ENCODE results near the gene CACNA1C. TPM values are rescaled to one million over a fixed set of nuclear protein-coding genes. Genes with fewer than 3 reads are reported as not detected.

The CACNA1C gene
- total RNA-seq, 1 experiment from 2014 or later: not detected

- Histone ChIP-seq H2AFZ (no peak overlapping the region), H3K9me2 (ENCODE audit: insufficient read depth) (no peaks in the 10 kb centered on the region), H3K9me3 (ENCODE audit: insufficient read depth, low read depth) (no peaks in the 10 kb centered on the region), H3K4me2 (no peak overlapping the region), H3K4me1 (replicated peaks; ENCODE audit: insufficient read depth) (no peaks in the 10 kb centered on the region), H3K4me3 (no peak overlapping the region), H3K27ac (no peak overlapping the region), H3F3A (ENCODE audit: insufficient read depth, low read depth) (no peaks in the 10 kb centered on the region), H3K79me2 (ENCODE audit: low read depth) (no peaks in the 10 kb centered on the region), H3K27me3 (ENCODE audit: insufficient read depth, low read depth) (peaks cover 94% of the 10 kb centered on the region), H3K36me3 (ENCODE audit: low read depth) (no peaks in the 10 kb centered on the region), H4K20me1 (ENCODE audit: insufficient read depth) (no peaks in the 10 kb centered on the region)
- CTCF ChIA-PET: no interaction called here
- POLR2A ChIA-PET (ENCODE audit: unreplicated experiment): no interaction called here
- TF ChIP-seq EZH2 (IDR thresholded peaks at IDR 0.05; ENCODE audit: low read depth): no peak
- no peak for TF ChIP-seq CTCF (conservative IDR thresholded peaks at IDR 0.05)
- BruUV-seq (replicated peaks): no TSS peak
- intact Hi-C loops (cut with micrococcal nuclease; ENCODE audit: unreplicated experiment): no loop called here
- no peak for DNase-seq
Measured at GRCh38 chr12:2043054-2043453, 9.7 kb upstream of the CACNA1C start.

- POLR2A ChIA-PET (ENCODE audit: unreplicated experiment): no interaction called here
- Histone ChIP-seq H3K4me3 (no peak overlapping the region), H3K9me2 (ENCODE audit: insufficient read depth) (no peaks in the 10 kb centered on the region), H3K9me3 (ENCODE audit: insufficient read depth, low read depth) (no peaks in the 10 kb centered on the region), H3K36me3 (ENCODE audit: low read depth) (no peaks in the 10 kb centered on the region), H3K27me3 (ENCODE audit: insufficient read depth, low read depth) (peaks cover 94% of the 10 kb centered on the region), H3K4me1 (replicated peaks; ENCODE audit: insufficient read depth) (no peaks in the 10 kb centered on the region), H3K27ac (no peak overlapping the region), H3F3A (ENCODE audit: insufficient read depth, low read depth) (no peaks in the 10 kb centered on the region), H2AFZ (no peak overlapping the region), H3K79me2 (ENCODE audit: low read depth) (no peaks in the 10 kb centered on the region), H4K20me1 (ENCODE audit: insufficient read depth) (no peaks in the 10 kb centered on the region), H3K4me2 (no peak overlapping the region)
- BruUV-seq (replicated peaks): no TSS peak
- no peak for DNase-seq
- intact Hi-C loops (cut with micrococcal nuclease; ENCODE audit: unreplicated experiment): no loop called here
- CTCF ChIA-PET: no interaction called here
- no peak for TF ChIP-seq CTCF (conservative IDR thresholded peaks at IDR 0.05)
- no peak for TF ChIP-seq EZH2 (IDR thresholded peaks at IDR 0.05; ENCODE audit: low read depth)
Measured at GRCh38 chr12:2044165-2044564, 8.6 kb upstream of the CACNA1C start.

GRCh38 chr12:2046957-2047356, 5.8 kb upstream of the CACNA1C start:
- no peak for DNase-seq
- no peaks in the 10 kb centered on the region for H3K36me3 ChIP-seq (ENCODE audit: low read depth)
- no peaks in the 10 kb centered on the region for H3F3A ChIP-seq (ENCODE audit: insufficient read depth, low read depth)
- no peak overlapping the region for H2AFZ ChIP-seq
- H3K27ac ChIP-seq: no peak overlapping the region
- intact Hi-C loops (cut with micrococcal nuclease; ENCODE audit: unreplicated experiment): no loop called here
- no peaks in the 10 kb centered on the region for H3K79me2 ChIP-seq (ENCODE audit: low read depth)
- no peak overlapping the region for H3K4me3 ChIP-seq
- H3K9me2 ChIP-seq (ENCODE audit: insufficient read depth): no peaks in the 10 kb centered on the region
- H3K4me1 ChIP-seq (replicated peaks; ENCODE audit: insufficient read depth): no peaks in the 10 kb centered on the region
- no peaks in the 10 kb centered on the region for H4K20me1 ChIP-seq (ENCODE audit: insufficient read depth)
- CTCF ChIA-PET: no interaction called here
- TF ChIP-seq EZH2 (IDR thresholded peaks at IDR 0.05; ENCODE audit: low read depth) (no peak), CTCF (conservative IDR thresholded peaks at IDR 0.05) (no peak)
- H3K27me3 ChIP-seq (ENCODE audit: insufficient read depth, low read depth): peaks cover 80% of the 10 kb centered on the region
- POLR2A ChIA-PET (ENCODE audit: unreplicated experiment): no interaction called here
- BruUV-seq (replicated peaks): no TSS peak
- no peak overlapping the region for H3K4me2 ChIP-seq
- H3K9me3 ChIP-seq (ENCODE audit: insufficient read depth, low read depth): no peaks in the 10 kb centered on the region

Data from PC-9 (cell line).